GM18519 (cell line): ENCODE data around the gene STMN3.

Experiments used
- ATAC-seq: cut with Tn5 transposase; IDR thresholded peaks from one replicate; pipeline ENCODE4 v1.9.1; 2021; ENCODE audit warnings: mild to moderate bottlenecking, moderate library complexity; ENCODE audit not compliant: unreplicated experiment, low FRiP score

The STMN3 gene

GRCh38 chr20:63692436-63693082, 39.3 kb upstream of the STMN3 start:
- no peak for ATAC-seq

GRCh38 chr20:63691711-63692435, 38.6 kb upstream of the STMN3 start:
- ATAC-seq = no peak

- ATAC-seq = no peak
These were observed 37.9 kb upstream of the STMN3 start for GRCh38 chr20:63690898-63691710.

GRCh38 chr20:63690003-63690897, 37.0 kb upstream of the STMN3 start:
- ATAC-seq = no peak

- no peak for ATAC-seq
These were observed 36.1 kb upstream of the STMN3 start for GRCh38 chr20:63689046-63690002.

- ATAC-seq = no peak
These were observed 35.2 kb upstream of the STMN3 start for GRCh38 chr20:63688228-63689045.

GRCh38 chr20:63687419-63688178, 34.4 kb upstream of the STMN3 start:
- ATAC-seq = no peak

GRCh38 chr20:63686492-63687321, 33.5 kb upstream of the STMN3 start:
- ATAC-seq = no peak

GRCh38 chr20:63686094-63686491, 32.9 kb upstream of the STMN3 start:
- no peak for ATAC-seq

GRCh38 chr20:63685269-63686026, 32.2 kb upstream of the STMN3 start:
- no peak for ATAC-seq

GRCh38 chr20:63682384-63683139, 29.3 kb upstream of the STMN3 start:
- ATAC-seq = no peak

GRCh38 chr20:63681609-63682142, 28.5 kb upstream of the STMN3 start:
- no peak for ATAC-seq

GRCh38 chr20:63680857-63681608, 27.8 kb upstream of the STMN3 start:
- ATAC-seq = no peak

- ATAC-seq = no peak
These were observed 27.2 kb upstream of the STMN3 start for GRCh38 chr20:63680427-63680826.
